PC-3 (cell line): ENCODE results near the gene TMTC1. TPM values are rescaled to one million over a fixed set of nuclear protein-coding genes. Genes with fewer than 3 reads are reported as not detected.

Experiments used
- ATAC-seq: fragments of 200-7000 bp; cut with Tn5 transposase; 2 replicates; pipeline ENCODE4 v1.9.1; 2020; ENCODE audit warnings: mild to moderate bottlenecking, moderate library complexity
- BruUV-seq: library from RNA; stranded (reverse); fragments of 400-500 nt; replicated peaks from 2 replicates; lab custom pipeline; 2021; lab: Mats Ljungman, UMichigan
- CTCF ChIA-PET: fragments of 300-600 bp; sonication (Branson Sonifier 250); formaldehyde crosslinking; loops from one replicate; lab custom pipeline; 2022; ENCODE audit warnings: antibody characterized with exemption; lab: Charles Lee
- POLR2A ChIA-PET: fragments of 300-600 bp; sonication (Branson Sonifier 250); formaldehyde crosslinking; loops from one replicate; lab custom pipeline; 2022; ENCODE audit warnings: antibody characterized with exemption; ENCODE audit not compliant: unreplicated experiment; lab: Charles Lee
- DNase-seq: peaks from one replicate; pipeline ENCODE4 v3.0.0-alpha.2; 2015
- H2AFZ ChIP-seq: fragments of 300-600 bp; sonication (generic); 2 replicates; pipeline ENCODE4 v1.6.0; 2016; ENCODE audit warnings: antibody characterized with exemption, low read length
- H3F3A ChIP-seq: fragments of 300-600 bp; sonication (generic); one replicate; pipeline ENCODE4 v1.6.0; 2017; ENCODE audit warnings: antibody characterized with exemption, low read length, control low read depth, mild to moderate bottlenecking; ENCODE audit not compliant: unreplicated experiment
- H3K27ac ChIP-seq: fragments of 300-600 bp; sonication (generic); 2 replicates; pipeline ENCODE4 v1.5.1; 2016; ENCODE audit warnings: mild to moderate bottlenecking, low read length
- H3K27me3 ChIP-seq: fragments of 300-600 bp; sonication (generic); 2 replicates; pipeline ENCODE4 v1.6.1; 2016; ENCODE audit warnings: low read length, mixed read lengths
- H3K36me3 ChIP-seq: fragments of 300-600 bp; sonication (generic); 2 replicates; pipeline ENCODE4 v1.6.1; 2016; ENCODE audit warnings: low read depth, mixed run types, low read length, mixed read lengths
- H3K4me1 ChIP-seq: fragments of 300-600 bp; sonication (generic); 2 replicates; pipeline ENCODE4 v1.5.1; 2016; ENCODE audit warnings: low read length; ENCODE audit not compliant: insufficient read depth
- H3K4me2 ChIP-seq: fragments of 300-600 bp; sonication (generic); 2 replicates; pipeline ENCODE4 v1.6.0; 2016; ENCODE audit warnings: low read length
- H3K4me3 ChIP-seq: fragments of 300-600 bp; sonication (generic); 2 replicates; pipeline ENCODE4 v1.5.1; 2016; ENCODE audit warnings: mild to moderate bottlenecking, low read length, mixed read lengths
- H3K79me2 ChIP-seq: fragments of 300-600 bp; sonication (generic); 2 replicates; pipeline ENCODE4 v1.6.1; 2017; ENCODE audit warnings: low read length, mixed read lengths
- H3K9ac ChIP-seq: fragments of 300-600 bp; sonication (generic); 2 replicates; pipeline ENCODE4 v1.6.0; 2016; ENCODE audit warnings: mild to moderate bottlenecking, low read length
- H3K9me2 ChIP-seq: fragments of 300-600 bp; sonication (generic); replicated peaks from 2 replicates; pipeline ENCODE4 v1.6.1; 2016; ENCODE audit warnings: mixed run types, low read length, mixed read lengths
- H3K9me3 ChIP-seq: fragments of 300-600 bp; sonication (generic); 2 replicates; pipeline ENCODE4 v1.6.1; 2016; ENCODE audit warnings: low read length, mixed read lengths
- H4K20me1 ChIP-seq: fragments of 300-600 bp; sonication (generic); 2 replicates; pipeline ENCODE4 v1.6.1; 2016; ENCODE audit warnings: low read length, mixed read lengths
- CTCF ChIP-seq: fragments of 300-600 bp; sonication (generic); conservative IDR thresholded peaks from 2 replicates; pipeline ENCODE4 v1.5.1; 2017; ENCODE audit warnings: antibody characterized with exemption, low read depth, mild to moderate bottlenecking, low read length
- EZH2 ChIP-seq: fragments of 300-600 bp; sonication (generic); IDR thresholded peaks from one replicate; pipeline ENCODE4 v1.6.1; 2017; ENCODE audit warnings: antibody characterized with exemption, mild to moderate bottlenecking, low read length; ENCODE audit not compliant: unreplicated experiment
- EZH2phosphoT487 ChIP-seq: fragments of 300-600 bp; sonication (generic); IDR thresholded peaks from 2 replicates; pipeline ENCODE4 v1.6.1; 2018; ENCODE audit warnings: mild to moderate bottlenecking, antibody characterized with exemption, low read length, borderline replicate concordance
- intact Hi-C: fragments of 100-400 bp; cut with micrococcal nuclease; formaldehyde crosslinking; loops from 2 replicates; pipeline ENCODE4 v1.9.0; 2023
- total RNA-seq: library from RNA; depleted of rRNA; stranded (reverse); fragments of >200 nt; gene quantifications from 2 replicates; pipeline ENCODE4 v1.2.3, GENCODE V29; 2014

TMTC1 gene
- total RNA-seq, 1 experiment from 2014 or later = 5.8 TPM

- ChIA-PET CTCF (no interaction called here), POLR2A (no interaction called here)
- DNase-seq = peak; percentile 22
- no peaks in the 10 kb centered on the region for H3K79me2 ChIP-seq
- H4K20me1 ChIP-seq = no peaks in the 10 kb centered on the region
- no peaks in the 10 kb centered on the region for H3F3A ChIP-seq
- no peak overlapping the region for H2AFZ ChIP-seq
- H3K4me3 ChIP-seq = no peak overlapping the region
- no peaks in the 10 kb centered on the region for H3K36me3 ChIP-seq
- peak; percentile 74 for ATAC-seq
- no peaks in the 10 kb centered on the region; the same call in 1 of the 2 replicates for H3K9me2 ChIP-seq
- BruUV-seq = no TSS peak
- H3K4me2 ChIP-seq = no peak overlapping the region
- no peaks in the 10 kb centered on the region for H3K9me3 ChIP-seq
- peaks cover 30% of the 10 kb centered on the region for H3K27me3 ChIP-seq
- intact Hi-C loops = no loop called here
- H3K4me1 ChIP-seq = no peaks in the 10 kb centered on the region
- TF ChIP-seq EZH2phosphoT487 = no peak
- no peak for TF ChIP-seq EZH2
- TF ChIP-seq CTCF = no peak
- no peak overlapping the region for H3K9ac ChIP-seq
- H3K27ac ChIP-seq = no peak overlapping the region
Observed at GRCh38 chr12:29610473-29611170, 173.1 kb downstream of the TMTC1 start.

GRCh38 chr12:29609431-29610215 lies 174.1 kb downstream of the TMTC1 start:
- no peaks in the 10 kb centered on the region for H3K79me2 ChIP-seq
- no peaks in the 10 kb centered on the region for H4K20me1 ChIP-seq
- H3F3A ChIP-seq = no peaks in the 10 kb centered on the region
- H3K9me2 ChIP-seq = no peaks in the 10 kb centered on the region; the same call in 1 of the 2 replicates
- no peaks in the 10 kb centered on the region for H3K4me1 ChIP-seq
- ChIA-PET CTCF (no interaction called here), POLR2A (no interaction called here)
- no peak for ATAC-seq
- H3K4me2 ChIP-seq = no peak overlapping the region
- H3K4me3 ChIP-seq = no peak overlapping the region
- TF ChIP-seq EZH2phosphoT487 = no peak
- TF ChIP-seq EZH2 = no peak
- TF ChIP-seq CTCF = no peak
- intact Hi-C loops = no loop called here
- BruUV-seq = no TSS peak
- H3K36me3 ChIP-seq = no peaks in the 10 kb centered on the region
- H3K9me3 ChIP-seq = no peaks in the 10 kb centered on the region
- DNase-seq = no peak
- H3K27ac ChIP-seq = no peak overlapping the region
- H3K27me3 ChIP-seq = peaks cover 30% of the 10 kb centered on the region
- no peak overlapping the region for H2AFZ ChIP-seq
- no peak overlapping the region for H3K9ac ChIP-seq

- CTCF ChIA-PET = no interaction called here
- BruUV-seq = no TSS peak
Observed at GRCh38 chr12:29608581-29608980, 175.2 kb downstream of the TMTC1 start.

More at GRCh38 chr12:29608581-29608980, 175.2 kb downstream of the TMTC1 start:
- intact Hi-C loops = no loop called here
- TF ChIP-seq CTCF (no peak), EZH2phosphoT487 (no peak), EZH2 (no peak)
- no peaks in the 10 kb centered on the region for H3K9me3 ChIP-seq
- H3K27ac ChIP-seq = no peak overlapping the region
- no peaks in the 10 kb centered on the region for H3K79me2 ChIP-seq
- H3K27me3 ChIP-seq = peaks cover 39% of the 10 kb centered on the region
- ATAC-seq = no peak
- POLR2A ChIA-PET = no interaction called here
- no peak overlapping the region for H3K4me3 ChIP-seq
- no peaks in the 10 kb centered on the region for H4K20me1 ChIP-seq
- H3K4me1 ChIP-seq = no peaks in the 10 kb centered on the region
- DNase-seq = no peak
- no peak overlapping the region for H3K9ac ChIP-seq
- no peak overlapping the region for H2AFZ ChIP-seq
- no peaks in the 10 kb centered on the region for H3F3A ChIP-seq
- H3K9me2 ChIP-seq = no peaks in the 10 kb centered on the region
- no peaks in the 10 kb centered on the region for H3K36me3 ChIP-seq
- no peak overlapping the region for H3K4me2 ChIP-seq
